ENCODE data around the gene MCHR1.

DNA sequence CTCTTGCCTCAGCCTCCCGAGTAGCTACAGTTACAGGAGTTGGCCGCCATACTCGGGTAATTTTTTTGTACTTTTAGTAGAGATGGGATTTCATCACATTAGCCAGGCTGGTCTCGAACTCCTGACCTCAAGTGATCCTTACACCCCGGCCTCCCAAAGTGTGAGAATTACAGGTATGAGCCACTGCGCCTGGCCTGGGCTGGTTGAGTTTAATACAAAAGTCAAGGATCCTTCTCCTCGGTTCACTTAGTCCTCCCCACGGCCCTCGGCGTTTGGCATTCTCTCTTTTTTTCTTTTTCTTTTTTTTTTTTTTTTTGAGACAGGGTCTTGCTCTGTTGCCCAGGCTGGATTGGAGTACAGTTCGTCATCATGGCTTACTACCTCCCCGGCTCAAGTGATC, 33.0 kb downstream of the MCHR1 start:
- TF ChIP-seq, protein P1, sequence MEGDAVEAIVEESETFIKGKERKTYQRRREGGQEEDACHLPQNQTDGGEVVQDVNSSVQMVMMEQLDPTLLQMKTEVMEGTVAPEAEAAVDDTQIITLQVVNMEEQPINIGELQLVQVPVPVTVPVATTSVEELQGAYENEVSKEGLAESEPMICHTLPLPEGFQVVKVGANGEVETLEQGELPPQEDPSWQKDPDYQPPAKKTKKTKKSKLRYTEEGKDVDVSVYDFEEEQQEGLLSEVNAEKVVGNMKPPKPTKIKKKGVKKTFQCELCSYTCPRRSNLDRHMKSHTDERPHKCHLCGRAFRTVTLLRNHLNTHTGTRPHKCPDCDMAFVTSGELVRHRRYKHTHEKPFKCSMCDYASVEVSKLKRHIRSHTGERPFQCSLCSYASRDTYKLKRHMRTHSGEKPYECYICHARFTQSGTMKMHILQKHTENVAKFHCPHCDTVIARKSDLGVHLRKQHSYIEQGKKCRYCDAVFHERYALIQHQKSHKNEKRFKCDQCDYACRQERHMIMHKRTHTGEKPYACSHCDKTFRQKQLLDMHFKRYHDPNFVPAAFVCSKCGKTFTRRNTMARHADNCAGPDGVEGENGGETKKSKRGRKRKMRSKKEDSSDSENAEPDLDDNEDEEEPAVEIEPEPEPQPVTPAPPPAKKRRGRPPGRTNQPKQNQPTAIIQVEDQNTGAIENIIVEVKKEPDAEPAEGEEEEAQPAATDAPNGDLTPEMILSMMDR (IDR thresholded peaks at IDR 0.05; ENCODE audit: low read depth, low read length), result no peak
- TF ChIP-seq EZH2phosphoT487 (IDR thresholded peaks at IDR 0.05; ENCODE audit: low read depth), result no peak

Measured in OCI-LY3 (cell line).